M059J (cell line): ENCODE results near the gene UPB1. TPM values are rescaled to one million over a fixed set of nuclear protein-coding genes. Genes with fewer than 3 reads are reported as not detected.

ENCODE experiments used
- DNase-seq: peaks from one replicate; pipeline ENCODE4 v3.0.0-alpha.2; 2012; ENCODE audit warnings: low read depth
- total RNA-seq: library from RNA; depleted of rRNA; stranded (reverse); fragments of >200 nt; shearing (Covaris generic); gene quantifications from 2 replicates; pipeline ENCODE4 v1.2.3, GENCODE V29; 2014; rRNA removed

Gene UPB1
- total RNA-seq, 1 experiment from 2014 or later, result 0.47 TPM

DNA sequence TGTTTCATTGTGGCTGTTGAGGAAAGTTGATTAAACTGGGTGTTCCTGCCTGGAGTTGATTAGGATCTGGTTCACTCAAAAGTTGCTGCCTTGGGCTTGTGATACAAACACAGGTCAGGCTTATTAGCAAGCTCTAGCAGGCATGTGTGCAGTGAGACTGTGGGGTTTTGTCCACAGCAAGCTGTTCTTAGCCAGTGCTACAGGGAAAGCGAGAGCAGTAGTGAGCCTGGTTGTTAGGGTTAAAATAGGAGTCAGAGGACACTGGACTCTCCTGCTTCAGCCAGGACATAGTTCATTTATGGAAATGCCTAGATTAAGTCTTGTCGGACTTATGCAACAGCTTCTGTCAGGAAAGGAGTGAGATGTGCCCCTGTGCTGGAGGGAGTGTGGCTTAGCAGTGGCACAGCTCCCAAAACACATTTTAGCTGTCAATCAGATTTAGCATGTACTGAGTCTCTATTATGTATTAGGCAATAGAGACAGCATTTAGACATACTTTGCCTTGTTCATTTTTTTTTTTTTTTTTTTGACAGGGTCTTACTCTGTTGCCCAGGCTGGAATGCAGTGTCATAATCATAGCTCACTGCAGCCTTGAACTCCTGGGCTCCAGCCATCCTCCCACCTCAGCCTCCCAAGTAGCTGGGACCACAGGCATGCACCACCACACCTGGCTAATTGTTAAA lies 69.4 kb downstream of the UPB1 start:
- DNase-seq, result no peak

DNA sequence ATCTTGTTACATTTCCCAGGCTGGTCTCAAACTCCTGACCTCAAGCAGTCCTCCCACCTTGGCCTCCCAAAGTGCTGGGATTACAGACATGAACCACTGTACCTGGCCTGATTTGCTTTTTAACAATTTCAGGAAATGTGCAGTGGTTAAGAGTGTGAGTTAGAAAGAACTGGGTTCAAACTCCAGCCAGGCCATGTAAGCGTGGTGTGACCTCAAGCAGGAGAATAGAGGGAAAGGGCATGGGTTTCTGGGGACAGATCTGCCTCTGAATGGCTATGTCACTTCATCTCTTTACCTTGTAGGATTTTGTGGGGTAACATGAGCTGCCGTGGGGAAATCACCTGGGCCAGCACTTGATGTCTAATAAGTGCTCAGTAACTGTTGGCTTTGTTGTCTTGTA lies 69.9 kb downstream of the UPB1 start:
- DNase-seq, result no peak

DNA sequence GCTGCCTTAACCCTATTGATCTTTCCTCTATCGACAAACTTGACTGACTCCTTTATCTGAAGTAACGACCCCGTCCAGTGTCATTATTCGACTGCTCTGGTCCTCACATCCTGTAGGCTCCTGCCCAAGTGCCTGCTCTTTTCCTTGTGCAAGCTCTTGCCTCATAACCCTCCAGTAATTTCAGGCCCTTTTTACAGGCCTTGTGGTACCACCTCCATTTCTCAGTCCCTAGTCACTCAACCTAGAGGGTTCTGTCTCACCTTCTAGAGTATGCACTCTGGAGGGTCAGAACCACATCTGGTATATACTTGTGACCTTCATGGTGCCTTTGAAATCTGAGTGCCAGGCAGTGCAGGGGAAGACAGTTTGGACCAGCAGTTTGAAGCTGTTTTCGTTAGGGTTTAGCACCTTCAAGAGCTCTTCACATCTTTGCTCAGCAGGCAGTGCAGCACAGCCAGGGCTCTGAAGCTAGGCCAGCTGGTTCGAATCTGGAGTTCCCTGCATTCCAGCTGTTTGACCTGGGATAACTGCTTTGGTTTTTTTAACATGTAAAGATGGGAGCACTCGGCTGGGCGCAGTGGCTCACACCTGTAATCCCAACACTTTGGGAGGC lies 71.9 kb downstream of the UPB1 start:
- DNase-seq, result no peak

DNA sequence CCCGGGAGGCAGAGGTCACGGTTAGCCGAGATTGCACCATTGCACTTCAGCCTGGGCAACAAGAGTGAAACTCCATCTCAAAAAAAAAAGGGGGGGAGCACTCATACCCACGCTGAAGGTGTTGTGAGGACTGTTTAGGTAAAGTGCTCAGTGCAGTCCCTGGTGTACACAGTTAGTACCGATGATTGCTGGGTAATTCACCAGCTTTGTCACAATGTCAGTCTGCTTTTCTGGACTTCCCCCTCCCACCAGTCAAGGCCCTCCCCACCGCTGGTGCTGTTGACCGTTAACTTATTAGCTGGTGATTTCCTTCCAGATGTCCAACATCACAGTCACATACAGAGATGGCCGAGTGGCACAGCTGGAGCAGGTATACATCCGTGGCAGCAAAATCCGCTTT lies 72.5 kb downstream of the UPB1 start:
- DNase-seq, result no peak

DNA sequence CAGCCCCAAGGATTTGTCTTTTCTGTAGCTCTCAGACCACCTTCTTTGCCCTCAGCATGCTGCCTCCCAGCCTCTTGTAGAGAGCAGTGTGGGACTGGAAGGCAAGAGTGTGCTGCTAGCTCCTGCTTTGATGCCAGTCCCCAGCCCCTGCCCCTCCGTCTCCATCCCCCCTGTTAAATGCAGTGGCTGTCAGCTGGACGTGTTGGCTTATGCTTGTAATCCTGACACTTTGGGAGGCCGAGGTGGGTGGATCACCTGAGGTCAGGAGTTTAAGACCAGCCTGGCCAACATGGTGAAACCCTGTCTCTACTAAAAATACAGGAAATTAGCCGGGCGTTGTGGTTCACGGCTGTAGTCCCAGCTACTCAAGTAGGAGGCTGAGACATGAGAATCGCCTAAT lies 76.1 kb downstream of the UPB1 start:
- no peak for DNase-seq

DNA sequence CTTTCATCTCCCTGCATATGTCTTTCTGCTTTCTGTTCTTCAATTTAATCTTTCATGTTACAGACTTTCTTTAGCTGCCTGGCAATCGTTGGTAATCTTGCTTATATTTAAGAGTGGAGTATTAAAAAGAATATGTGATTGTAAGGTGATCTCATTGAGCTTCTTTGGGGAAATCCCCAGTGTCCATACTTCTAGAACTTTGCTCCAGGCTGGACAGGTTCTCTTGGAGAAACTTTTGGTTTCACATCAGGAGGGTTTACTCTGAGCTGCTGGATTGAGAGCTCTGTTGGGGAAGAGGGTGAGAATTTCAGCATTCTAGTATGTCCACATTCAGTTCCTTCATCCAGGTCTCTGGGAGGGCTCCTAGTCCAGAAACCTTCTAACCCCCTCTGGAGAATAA lies 81.6 kb downstream of the UPB1 start:
- no peak for DNase-seq

Other genes starting within 250 kb of the UPB1 start
- gene SPECC1L, start 224.5 kb upstream of the UPB1 start, total RNA-seq, result 13.9 and 22.4 TPM in 2 replicates
- 2.7 and 5.2 TPM in 2 replicates for gene ADORA2A, start 67.7 kb upstream of the UPB1 start, total RNA-seq
- 71.2 and 104 TPM in 2 replicates for gene GUCD1, start 59.8 kb downstream of the UPB1 start, total RNA-seq
- gene SNRPD3, start 60.7 kb downstream of the UPB1 start, total RNA-seq, result 222 and 379 TPM in 2 replicates
- 0.47 TPM in 1 of 2 replicates, not detected in the other for gene LRRC75B, start 97.7 kb downstream of the UPB1 start, total RNA-seq
- gene GGT1, start 107.9 kb downstream of the UPB1 start, total RNA-seq, result 1.6 and 3.2 TPM in 2 replicates